Small intestine (tissue), 7 donors: ENCODE data around the gene ADGRE2. TPM values are rescaled to one million over a fixed set of nuclear protein-coding genes. Genes with fewer than 3 reads are reported as not detected.
"Not testable (repeated sequence)": the region's sequence is repeated elsewhere in the genome, so short reads cannot be mapped to it uniquely, and the experiment has no call there.

Experiments
- DNase-seq, 2 donors: peaks; one replicate each; pipeline versions ENCODE4 v3.0.0 to v3.0.0-alpha.2; 2013
- FAIRE-seq: peaks from 2 replicates; lab custom pipeline; 2012; peaks lifted over from hg19 to GRCh38; lab: Jason Lieb, UNC
- H3K27ac ChIP-seq, 3 donors: one replicate each; pipeline ENCODE4 v1.5.1; 2013; ENCODE audit warnings: low read length in 2 of 3, mild to moderate bottlenecking in 2 of 3, control low read depth in 1 of 3, inconsistent platforms in 1 of 3, low read depth in 1 of 3, moderate library complexity in 1 of 3
- H3K27me3 ChIP-seq, 3 donors: one replicate each; pipeline ENCODE4 v1.6.1; 2013; ENCODE audit warnings: low read length in 3 of 3, inconsistent platforms in 1 of 3; ENCODE audit not compliant: control insufficient read depth in 3 of 3, insufficient read depth in 3 of 3
- H3K36me3 ChIP-seq, 3 donors: one replicate each; pipeline ENCODE4 v1.6.1; 2013; ENCODE audit warnings: low read length in 3 of 3, inconsistent platforms in 1 of 3, low read depth in 1 of 3, mild to moderate bottlenecking in 1 of 3, moderate library complexity in 1 of 3; ENCODE audit not compliant: control insufficient read depth in 3 of 3, insufficient read depth in 2 of 3
- H3K4me1 ChIP-seq, 3 donors: one replicate each; pipeline ENCODE4 v1.6.1; 2013; ENCODE audit warnings: low read length in 2 of 3, inconsistent platforms in 1 of 3, low read depth in 1 of 3, mild to moderate bottlenecking in 1 of 3, moderate library complexity in 1 of 3; ENCODE audit not compliant: control insufficient read depth in 3 of 3, insufficient read depth in 2 of 3
- H3K4me3 ChIP-seq, 3 donors: one replicate each; pipeline ENCODE4 v1.5.1; 2013; ENCODE audit warnings: low read length in 3 of 3, control low read depth in 1 of 3, inconsistent platforms in 1 of 3, low read depth in 1 of 3, mild to moderate bottlenecking in 1 of 3, moderate library complexity in 1 of 3
- H3K9me3 ChIP-seq, 2 donors: one replicate each; pipeline ENCODE4 v1.6.1; 2013; ENCODE audit warnings: low read depth in 1 of 2, low read length in 1 of 2; ENCODE audit not compliant: control insufficient read depth in 2 of 2, insufficient read depth in 1 of 2
- WGBS, 3 donors: extraction: QIAGEN DNeasy Blood & Tissue Kit; methylation state at CpG; one replicate each; pipeline ENCODE4 v1.1.7; 2013; 5-methylcytosine and 5-hydroxymethylcytosine counted together
- polyA plus RNA-seq, 4 donors: library from polyadenylated mRNA; stranded (reverse) in 3 of 4; unstranded in 1 of 4; fragments of 200-250 nt in 3 of 4; fragments of 120-200 nt in 1 of 4; gene quantifications; one replicate each; pipeline versions ENCODE4 v1.2.1 to v1.2.3, GENCODE V29; 2013
- donor health status: healthy with polysubstance abuse.
- donor health status: control.
- donor health status: control.
- donor health status: Bipolar disorder and iron deficiency.
- donor health status: healthy.

ADGRE2 gene
- polyA plus RNA-seq, 4 donors, result 0.22 to 1.2 (median 0.58) TPM

GRCh38 chr19:14798760-14799159 lies 20.4 kb upstream of the ADGRE2 start:
- 64 to 69% (median 68%) methylated on average over 5 of the region's 5 CpGs for WGBS, 3 donors
- Histone ChIP-seq H3K27ac (no peak overlapping the region), H3K27me3 (peaks cover 0 to 2% (median 0%) of the 10 kb centered on the region in 3 donors), H3K4me3 (no peak overlapping the region), H3K9me3 (no peaks in the 10 kb centered on the region), H3K4me1 (no peaks in the 10 kb centered on the region), H3K36me3 (no peaks in the 10 kb centered on the region)
- DNase-seq, result no peak
- no peak for FAIRE-seq

- no peak for DNase-seq
- FAIRE-seq, result no peak
- Histone ChIP-seq H3K36me3 (no peaks in the 10 kb centered on the region), H3K4me1 (no peaks in the 10 kb centered on the region), H3K27me3 (peaks cover 0 to 2% (median 0%) of the 10 kb centered on the region in 3 donors), H3K27ac (no peak overlapping the region), H3K9me3 (no peaks in the 10 kb centered on the region), H3K4me3 (no peak overlapping the region)
- 90 to 94% (median 91%) methylated on average over 11 of the region's 11 CpGs for WGBS, 3 donors
Measured at GRCh38 chr19:14796021-14796420, 17.7 kb upstream of the ADGRE2 start.

DNA sequence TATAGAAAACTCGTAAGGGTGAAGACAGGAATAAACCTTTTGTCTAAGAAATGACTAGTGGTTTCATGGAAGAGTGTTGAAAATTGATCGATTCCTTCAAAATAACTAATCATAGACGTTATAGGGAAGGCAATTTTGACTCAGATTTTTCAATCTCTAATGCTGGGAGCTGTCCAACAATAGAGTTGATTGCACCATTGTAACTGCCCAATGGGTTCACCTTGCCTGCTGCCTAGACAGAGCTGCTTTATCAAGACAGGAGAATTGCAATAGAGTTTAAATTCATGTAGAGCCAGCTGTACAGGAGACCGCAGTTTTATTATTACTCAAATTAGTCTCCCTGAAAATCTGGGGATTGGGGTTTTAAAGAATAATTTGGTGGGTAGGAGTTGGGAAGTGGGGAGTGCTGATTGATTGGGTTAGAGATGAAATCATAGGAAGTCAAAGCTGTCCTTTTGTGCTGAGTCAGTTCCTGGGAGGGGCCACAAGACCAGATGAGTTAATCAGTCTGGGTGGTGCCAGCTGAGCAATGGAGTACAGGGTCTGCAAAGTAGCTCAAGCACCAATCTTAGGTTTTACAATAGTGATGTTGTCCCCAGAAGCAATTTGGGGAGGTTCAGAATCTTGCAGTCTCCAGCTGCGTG lies 16.8 kb upstream of the ADGRE2 start:
- H3K4me1 ChIP-seq, result no peaks in the 10 kb centered on the region
- no peaks in the 10 kb centered on the region for H3K9me3 ChIP-seq
- no peak for FAIRE-seq
- no peaks in the 10 kb centered on the region for H3K36me3 ChIP-seq
- no peak for DNase-seq
- H3K27me3 ChIP-seq, result peaks cover 0 to 2% (median 0%) of the 10 kb centered on the region in 3 donors
- no peak overlapping the region for H3K27ac ChIP-seq
- WGBS, 3 donors, result 77 to 87% (median 84%) methylated on average over 5 of the region's 5 CpGs
- no peak overlapping the region for H3K4me3 ChIP-seq

GRCh38 chr19:14792250-14792649 lies 13.9 kb upstream of the ADGRE2 start:
- not testable (repeated sequence) for H3K27me3 ChIP-seq, H3K27ac ChIP-seq, H3K4me1 ChIP-seq, H3K4me3 ChIP-seq, H3K36me3 ChIP-seq, DNase-seq, H3K9me3 ChIP-seq, FAIRE-seq
- 67 to 78% (median 68%) methylated on average over 6 of the region's 6 CpGs for WGBS, 3 donors

DNA sequence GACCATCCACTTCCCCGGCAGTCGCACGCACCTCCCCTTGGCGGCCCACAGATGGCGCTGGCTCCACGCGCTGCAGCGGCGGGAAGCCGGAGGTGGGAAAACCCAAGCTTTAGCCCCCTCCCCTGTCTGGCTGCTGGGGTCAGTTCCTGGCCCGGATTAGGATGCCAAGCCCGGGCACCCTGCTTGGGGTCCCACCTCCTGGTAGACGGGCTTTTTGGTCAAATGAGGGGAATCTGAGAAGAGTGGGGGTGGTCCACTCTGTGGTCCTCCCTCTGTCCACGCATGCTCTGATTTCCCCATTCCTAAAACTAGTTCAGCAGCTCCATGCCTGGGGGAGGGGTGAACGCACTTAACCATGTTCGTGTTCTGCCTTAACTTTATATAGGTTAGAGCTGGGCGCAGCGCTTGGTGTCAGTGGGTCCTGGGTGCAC lies 8.1 kb upstream of the ADGRE2 start:
- Histone ChIP-seq H3K9me3 (no peaks in the 10 kb centered on the region), H3K4me3 (no peak overlapping the region), H3K4me1 (no peaks in the 10 kb centered on the region), H3K27me3 (peaks cover 0 to 3% (median 0%) of the 10 kb centered on the region in 3 donors), H3K36me3 (no peaks in the 10 kb centered on the region), H3K27ac (no peak overlapping the region)
- 17 to 31% (median 29%) methylated on average over 18 of the region's 18 CpGs for WGBS, 3 donors
- FAIRE-seq, result no peak
- no peak for DNase-seq

DNA sequence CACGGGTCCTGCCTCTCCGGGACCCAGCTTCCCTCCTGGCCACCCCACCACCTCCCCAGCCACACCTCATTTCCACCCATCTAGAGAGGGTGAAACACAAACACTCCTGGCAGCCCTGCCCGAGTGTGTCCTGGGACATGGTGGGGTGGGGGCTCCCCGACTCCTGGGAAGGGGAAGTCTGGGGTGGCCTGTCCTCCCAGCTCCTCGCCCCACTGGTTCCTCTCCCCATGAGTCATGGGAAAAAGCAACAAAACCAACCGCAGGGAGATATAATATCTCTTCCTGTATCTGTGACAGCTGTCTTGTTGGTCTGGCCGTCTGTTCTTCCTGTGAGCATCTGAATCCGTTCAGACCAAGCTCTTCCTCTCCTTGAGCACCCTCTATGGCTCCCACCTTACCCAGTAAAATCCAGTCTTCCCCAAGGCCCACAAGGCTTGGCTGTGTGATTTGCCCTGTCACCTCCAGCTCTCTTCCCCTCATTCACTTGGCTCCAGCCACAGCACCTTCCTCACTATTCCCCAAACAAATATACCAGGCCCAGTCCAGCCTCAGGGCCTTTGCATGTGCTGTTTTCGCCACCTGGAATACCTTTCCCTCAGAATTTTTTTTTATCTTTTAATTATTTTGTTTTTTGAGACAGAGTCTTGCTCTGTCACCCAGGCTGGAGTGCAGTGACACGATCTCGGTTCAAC lies 6.9 kb upstream of the ADGRE2 start:
- peak overlapping the region in 1 of 3 donors; percentile 82 for H3K27ac ChIP-seq
- H3K4me3 ChIP-seq, H3K4me1 ChIP-seq, FAIRE-seq, H3K9me3 ChIP-seq, H3K27me3 ChIP-seq, H3K36me3 ChIP-seq: not testable (repeated sequence)
- DNase-seq, result peak in 1 of 2 donors; percentile 17
- 39 to 48% (median 44%) methylated on average over 8 to 9 of the region's 11 CpGs for WGBS, 3 donors

GRCh38 chr19:14784730-14785101 lies 6.4 kb upstream of the ADGRE2 start:
- H3K27ac ChIP-seq, H3K27me3 ChIP-seq, FAIRE-seq, H3K4me1 ChIP-seq, H3K36me3 ChIP-seq, H3K4me3 ChIP-seq, DNase-seq, H3K9me3 ChIP-seq: not testable (repeated sequence)
- WGBS, 3 donors, result 44 to 63% (median 61%) methylated on average over 9 of the region's 10 CpGs

DNA sequence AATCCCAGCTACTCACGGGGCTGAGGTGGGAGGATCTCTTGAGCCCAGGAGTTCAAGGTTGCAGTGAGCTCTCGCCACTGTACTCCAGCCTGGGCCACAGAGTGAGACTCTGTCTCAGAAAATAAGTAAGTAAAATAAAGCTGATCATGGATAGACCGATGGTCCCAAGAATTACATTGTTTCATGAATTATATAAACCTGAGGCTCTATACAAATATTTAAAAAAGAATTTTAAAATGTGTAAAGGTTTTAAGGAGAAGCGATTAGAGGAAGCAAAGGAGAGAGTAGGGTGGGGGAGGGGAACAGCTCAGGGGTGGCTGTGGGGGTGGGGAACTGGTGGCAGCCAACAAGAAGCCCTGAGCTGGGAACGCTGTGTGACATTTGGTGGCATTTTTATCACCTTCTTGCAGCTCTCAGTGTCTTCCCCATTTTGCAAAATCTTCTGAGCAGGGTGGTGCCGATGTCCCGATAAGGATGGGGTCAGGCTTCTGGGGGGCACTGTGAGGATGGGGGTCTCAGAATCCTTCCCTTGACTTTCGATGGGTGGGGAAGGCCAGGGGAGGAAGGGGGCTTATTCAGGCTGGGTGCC lies 5.1 kb upstream of the ADGRE2 start:
- H3K4me1 ChIP-seq, H3K36me3 ChIP-seq, FAIRE-seq, DNase-seq, H3K9me3 ChIP-seq, H3K4me3 ChIP-seq, H3K27me3 ChIP-seq: not testable (repeated sequence)
- 47 to 60% (median 57%) methylated on average over 7 to 8 of the region's 8 CpGs for WGBS, 3 donors
- H3K27ac ChIP-seq, result peak overlapping the region in 1 of 3 donors; percentile 5
